Activated CD8-positive, alpha-beta memory T cell treated with anti-CD3 and anti-CD28 coated beads, Interleukin-2, amount 50 U/mL, for 4 hours (primary cell): ENCODE results near the gene SRP72.
"Not testable (repeated sequence)": the region's sequence is repeated elsewhere in the genome, so short reads cannot be mapped to it uniquely, and the experiment has no call there.

ENCODE experiments used
- DNase-seq: peaks from one replicate; pipeline ENCODE4 v3.0.0-alpha.2; 2020

Gene SRP72

DNA sequence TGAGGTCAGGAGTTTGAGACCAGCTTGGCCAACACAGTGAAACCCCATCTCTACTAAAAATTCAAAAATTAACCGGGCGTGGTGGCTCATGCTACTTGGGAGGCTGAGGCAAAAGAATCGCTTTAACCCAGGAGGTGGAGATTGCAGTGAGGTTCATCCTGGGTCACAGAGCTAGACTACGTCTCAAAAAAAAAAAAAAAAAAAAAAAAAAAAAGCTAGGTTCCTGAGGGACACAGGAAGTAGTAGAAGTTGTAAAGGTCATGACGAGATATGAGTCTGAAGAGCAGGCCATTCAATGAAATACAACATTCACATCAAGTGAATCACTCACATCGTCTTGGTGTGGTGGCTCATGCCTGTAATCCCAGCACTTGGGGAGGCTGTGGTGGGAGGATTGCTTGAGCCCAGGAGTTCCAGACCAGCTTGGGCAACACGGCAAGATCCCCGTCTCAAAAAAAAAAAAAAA, 1.1 kb upstream of the SRP72 start:
- not testable (repeated sequence) for DNase-seq

DNA sequence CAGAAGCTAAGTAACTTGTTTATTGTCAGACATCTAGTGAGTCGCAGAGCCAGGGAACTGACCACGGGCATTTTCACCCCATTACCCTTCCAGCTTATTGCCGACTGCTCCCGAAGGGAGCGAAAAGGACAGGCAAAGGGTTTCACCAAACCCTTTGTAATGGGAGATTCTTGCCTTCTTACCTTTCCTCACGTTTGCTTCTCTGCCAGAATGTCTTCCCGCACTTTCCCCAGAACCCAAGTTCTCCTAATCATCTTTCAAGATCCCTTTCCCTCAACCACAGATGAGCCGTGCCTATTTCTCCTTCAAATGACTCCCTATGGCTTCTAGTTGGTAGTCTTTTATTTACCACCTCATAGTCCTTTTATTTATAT, 520 bp upstream of the SRP72 start:
- DNase-seq = no peak

DNA sequence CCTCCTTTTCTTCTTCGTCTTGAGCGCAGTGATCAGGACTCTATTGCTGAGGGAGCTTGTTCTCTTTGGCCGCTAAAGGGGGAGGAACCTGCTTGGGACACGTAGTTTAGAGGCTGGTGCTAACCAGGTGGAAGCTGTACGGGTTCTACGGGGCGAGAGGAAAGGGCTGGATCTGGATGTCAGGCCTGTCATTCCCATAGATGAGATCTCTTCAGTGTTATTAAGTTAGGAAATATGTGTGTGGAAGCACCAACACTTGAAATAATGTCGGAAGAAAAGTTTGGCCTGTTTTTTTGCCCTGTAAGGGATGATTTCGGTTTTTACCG, 643 bp downstream of the SRP72 start:
- peak; percentile 20 for DNase-seq

DNA sequence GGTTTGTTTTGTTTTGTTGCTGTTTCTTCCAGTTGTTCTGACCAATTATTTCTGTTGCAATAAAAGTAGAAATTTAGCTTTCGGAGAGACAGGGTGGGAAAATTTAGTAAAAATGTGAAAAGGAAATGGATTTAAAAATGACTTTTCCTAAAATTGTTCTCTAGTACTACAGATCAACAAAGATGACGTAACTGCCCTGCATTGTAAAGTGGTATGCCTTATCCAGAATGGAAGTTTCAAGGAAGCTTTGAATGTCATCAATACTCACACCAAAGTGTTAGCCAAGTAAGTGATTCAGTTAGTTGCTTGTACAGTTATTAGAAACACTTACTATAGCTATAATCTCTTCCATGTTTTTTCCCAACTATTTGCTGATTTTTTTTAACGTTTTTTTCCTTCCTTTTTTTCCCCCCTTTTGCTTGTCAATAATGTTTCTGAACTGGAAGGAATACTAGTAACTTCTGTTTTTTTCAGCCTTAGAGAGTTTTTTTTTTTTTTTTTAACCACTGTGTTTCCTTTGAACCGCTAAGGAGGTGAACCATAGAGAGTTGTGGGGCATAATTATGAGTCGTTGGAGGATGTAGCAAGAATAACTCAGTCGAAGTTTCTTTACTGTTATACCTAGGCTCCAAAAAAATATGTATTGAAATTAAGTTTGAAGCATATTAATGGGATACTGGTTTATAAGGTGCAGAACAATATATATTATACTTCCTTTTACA, 2.2 kb downstream of the SRP72 start:
- no peak for DNase-seq

DNA sequence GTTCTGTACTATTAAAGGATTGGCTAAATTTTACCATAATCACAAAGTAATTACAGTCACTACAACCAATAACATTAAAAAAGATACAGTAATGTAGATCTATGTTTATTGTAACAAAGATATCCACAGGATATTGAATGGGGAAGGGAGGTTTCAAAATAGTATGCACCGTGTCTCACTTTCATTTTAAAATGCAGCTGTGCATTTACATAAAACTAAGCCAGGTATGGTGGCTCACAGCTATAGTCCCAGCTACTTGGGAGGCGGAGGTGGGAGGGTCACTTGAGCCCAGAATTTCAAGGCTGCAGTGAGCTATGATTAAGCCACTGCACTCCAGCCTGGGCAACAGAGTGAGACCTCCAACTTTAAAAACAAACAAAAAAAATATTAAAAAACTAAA, 8.5 kb downstream of the SRP72 start:
- no peak for DNase-seq

DNA sequence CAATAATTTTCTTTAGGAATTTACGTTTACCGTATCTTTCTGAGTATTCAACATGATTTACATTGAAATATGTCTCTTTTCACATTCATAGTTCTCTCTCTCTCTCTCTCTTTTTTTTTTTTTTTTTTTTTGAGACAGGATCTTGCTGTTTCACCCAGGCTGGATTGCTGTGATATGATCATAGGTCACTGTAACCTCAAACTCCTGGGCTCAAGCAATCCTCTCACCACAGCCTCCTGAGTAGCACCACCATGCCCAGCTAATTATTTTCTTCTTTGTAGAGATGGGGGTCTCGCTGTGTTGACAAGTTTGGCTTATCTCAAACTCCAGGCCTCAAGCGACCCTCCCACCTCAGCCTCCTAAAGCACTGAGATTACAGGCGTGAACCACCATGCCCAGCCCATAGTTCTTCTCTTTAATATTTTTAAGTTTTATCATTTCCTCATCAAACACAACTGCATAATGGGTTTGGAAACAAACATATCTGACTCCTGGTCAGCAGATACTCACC, 9.8 kb downstream of the SRP72 start:
- DNase-seq = no peak

DNA sequence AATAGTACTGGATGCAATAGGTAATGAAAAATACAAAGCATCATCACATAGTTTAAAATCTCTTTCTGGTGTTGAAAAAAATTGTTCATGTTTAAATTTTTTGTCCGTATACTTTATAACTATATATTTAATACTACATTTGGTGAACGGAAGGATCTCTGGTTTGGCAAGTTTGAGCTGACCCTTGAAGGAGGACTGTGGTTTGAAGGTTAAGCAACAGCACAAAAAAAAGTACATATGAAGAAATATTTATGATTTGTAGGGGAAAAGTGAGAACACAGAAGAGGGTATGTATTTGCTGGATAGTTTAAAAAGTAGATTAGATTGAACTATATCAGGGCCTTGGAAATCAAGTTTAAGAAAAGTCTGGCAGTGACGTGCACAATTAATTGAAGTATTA, 13.3 kb downstream of the SRP72 start:
- no peak for DNase-seq

DNA sequence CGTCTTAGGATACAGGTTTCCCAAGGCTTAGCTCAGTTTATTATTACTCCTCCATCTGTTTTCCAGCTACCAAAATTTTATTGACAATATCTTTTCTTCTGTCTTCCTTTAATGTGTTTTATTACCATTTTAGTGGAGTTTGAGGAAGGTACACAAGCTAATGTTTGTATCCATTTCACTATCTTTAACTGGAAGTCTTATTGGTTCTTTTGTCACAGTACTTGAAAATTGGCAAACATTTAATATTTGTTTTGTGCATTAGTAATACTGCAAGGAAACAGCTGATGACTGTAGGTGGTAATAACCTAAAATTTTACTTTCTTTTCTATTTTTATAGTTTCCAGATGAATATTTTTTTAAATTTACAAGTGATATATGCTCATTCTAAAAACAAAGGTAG, 28.8 kb downstream of the SRP72 start:
- DNase-seq = no peak

DNA sequence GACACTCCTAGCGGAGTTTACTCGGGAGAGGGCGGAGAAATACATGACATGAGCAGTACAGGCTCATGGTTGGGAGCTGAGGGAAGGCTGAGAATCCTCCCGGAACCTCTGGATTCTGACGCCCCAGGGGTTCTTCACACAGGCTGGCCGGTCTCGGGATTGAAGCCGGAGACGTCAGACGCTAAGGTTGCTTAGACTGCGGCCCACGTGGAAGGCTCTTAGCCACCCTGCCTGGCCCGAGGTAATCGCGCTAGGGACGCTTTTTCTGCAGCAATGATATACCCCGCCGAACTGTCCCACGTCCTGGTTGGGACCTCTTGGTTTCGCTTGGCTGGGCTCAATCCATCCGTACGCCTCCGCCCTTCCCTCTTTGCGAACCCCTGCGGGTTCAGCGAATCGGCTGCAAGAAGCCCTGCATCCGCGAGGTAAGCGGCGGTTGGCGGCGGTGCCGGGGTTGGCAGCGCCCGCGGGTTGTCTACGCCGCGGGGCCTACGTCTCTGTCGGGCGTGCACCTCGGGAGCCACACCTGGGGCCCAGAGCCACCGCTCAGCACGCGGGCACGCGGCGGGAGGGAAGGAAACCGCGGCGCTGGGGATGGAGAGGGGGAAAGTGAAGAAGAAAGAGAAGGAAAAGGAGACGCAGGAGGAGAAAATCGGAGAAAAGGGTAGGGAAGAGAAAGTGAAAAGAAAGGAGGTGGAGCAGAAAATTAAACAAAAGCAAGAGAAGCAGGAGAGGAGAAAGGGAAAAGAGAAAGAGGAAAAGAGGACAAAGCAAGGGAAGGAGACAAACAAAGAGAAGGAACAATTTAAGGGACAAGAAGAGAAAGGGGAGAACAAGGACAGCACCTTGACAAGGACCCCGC, 38.1 kb downstream of the SRP72 start, which contains the start of gene ARL9:
Gene ARL9 (plus strand): TSS at position 523 of the 862 bp plus-strand sequence. CDS start 72 bp downstream, at position 595.
- peak; percentile 73 for DNase-seq

DNA sequence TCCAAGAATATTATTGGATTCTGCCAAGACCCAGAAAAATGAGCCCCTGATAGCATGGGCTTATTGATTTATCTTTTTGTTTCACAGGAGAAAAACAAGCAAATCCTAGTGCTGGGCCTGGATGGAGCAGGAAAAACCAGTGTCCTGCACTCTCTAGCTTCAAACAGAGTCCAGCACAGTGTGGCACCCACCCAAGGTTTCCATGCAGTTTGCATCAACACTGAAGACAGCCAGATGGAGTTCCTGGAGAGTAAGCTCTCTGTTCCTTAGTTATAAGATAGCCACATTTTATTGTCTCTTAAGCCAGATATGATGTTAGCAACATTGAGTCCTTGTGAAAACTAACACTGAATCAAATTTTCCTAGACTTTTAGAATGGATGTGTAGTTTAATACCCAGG, 43.7 kb downstream of the SRP72 start:
- DNase-seq = no peak

DNA sequence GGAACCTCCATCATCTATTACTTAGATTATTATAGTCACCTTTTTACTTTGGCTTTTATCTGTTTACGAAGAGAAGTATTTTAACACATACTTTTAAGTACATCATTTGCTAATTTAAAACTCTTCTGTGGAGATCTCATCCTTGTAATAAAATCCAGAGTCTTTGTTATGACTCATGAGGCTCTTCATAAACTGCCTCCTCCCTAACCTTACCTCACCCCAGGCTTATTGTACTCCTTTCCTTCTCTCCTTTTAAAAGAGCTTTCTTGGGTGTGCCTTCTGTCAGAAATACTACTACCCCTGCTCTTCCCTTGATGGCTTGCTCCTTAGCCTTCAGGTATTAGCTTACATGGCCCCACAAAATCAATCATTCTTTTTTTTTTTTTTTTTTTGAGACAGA, 44.7 kb downstream of the SRP72 start:
- DNase-seq = no peak

DNA sequence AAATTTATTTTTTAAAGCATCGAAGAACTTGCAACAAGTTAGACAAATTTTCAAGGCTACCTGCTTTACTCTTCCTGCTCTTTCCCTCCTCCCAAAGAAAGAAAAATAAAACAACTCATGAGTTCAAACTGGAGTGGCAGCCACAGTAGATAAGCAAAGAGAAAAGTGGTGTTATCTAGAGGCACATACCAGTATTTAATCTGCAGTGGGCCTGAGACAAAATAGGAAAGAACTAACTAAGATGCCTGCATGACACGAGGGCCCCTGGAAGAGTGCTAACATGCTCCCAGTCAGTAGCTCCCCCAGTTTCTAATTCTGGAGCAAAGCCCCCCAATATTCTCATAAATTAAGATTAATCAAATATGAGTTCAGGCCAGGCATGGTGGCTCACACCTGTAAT, 46.1 kb downstream of the SRP72 start:
- no peak for DNase-seq

DNA sequence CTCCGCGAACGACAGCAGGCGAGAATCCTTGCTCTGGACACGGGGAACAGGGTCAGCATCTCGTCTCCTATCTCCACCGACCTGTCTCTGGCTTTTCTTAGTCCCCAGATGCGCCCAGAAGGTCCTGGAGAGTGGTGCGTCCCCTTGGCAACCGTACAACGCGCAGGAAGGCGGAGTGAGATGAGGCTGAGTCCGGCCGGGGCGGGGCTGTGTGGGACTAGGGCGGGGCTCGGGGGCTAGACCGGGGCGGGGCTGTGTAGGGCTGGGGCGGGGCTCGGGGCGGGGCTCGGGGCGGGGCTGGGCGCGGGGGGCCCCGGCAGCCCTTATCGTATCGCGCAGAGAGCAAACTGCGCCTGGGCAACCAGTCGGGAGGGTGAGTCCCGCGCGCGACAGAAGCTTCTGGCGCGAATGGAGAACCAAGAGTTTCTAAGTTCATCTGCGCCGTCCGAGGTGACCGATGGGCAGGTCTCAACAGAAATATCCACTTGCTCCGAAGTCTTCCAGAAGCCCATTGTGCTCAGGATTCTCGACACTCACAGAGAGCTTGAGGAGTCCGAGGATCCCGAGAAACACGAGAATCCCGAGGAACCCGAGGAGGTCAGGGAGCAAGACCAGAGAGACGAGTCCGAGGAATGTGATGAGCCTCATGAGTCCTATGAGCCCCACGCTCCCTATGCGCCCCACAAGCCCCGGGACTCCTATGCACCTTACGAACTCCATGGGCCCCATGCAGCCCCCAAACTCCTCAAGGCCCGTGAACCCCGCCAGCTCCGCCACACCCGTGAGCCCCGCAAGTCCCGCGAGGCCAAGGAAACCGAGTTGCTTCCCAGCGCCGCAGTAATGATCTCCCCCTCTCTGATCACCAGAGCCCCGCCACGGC, 63.1 kb downstream of the SRP72 start:
- DNase-seq = peak; percentile 82

DNA sequence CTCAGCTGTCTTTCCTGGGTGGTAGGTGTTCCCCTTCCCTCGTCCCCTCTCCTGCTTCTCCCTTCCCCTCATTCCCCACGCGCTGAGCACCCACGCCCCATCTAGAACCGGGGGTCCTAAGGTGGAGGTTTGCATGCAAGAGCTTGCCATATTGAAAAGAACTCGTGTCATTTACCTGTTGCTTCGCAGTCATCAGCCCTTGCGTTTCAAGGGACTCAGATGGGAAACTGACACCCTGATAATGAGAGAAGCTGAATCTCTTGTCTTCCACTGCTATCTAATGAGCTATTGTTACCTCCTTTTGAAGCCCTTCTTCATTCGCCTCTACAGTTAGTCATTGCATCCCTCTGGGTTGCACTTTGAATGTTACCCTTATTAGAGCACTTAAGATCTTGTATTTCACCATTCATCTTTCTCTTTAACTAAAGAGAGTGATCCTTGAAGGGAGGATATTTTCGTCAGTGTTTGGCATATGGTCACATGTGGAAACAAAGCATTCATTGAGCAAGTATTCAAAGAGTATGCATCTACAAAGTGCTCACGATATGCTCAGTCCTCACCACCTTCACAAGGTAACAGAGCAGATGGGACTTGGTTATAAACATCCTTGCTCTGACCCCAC, 63.8 kb downstream of the SRP72 start:
- no peak for DNase-seq

DNA sequence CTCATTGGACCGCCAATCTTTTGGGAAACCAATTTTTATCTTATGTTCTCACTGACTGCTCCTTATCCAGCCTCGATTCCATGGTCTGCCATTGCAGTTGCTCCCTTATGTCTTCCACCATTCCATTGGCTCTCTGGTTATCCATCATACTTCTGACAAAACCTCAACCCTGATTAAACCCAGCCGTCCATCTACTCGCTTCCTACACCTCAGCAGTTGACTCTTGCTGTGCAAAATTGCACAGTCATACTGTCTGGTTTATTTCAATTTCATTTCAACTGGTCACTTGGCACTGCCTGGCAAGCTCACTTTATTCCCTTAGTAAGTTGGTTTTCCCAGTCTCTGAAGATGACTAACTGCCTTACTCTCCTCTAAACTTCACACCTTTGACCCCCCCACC, 64.4 kb downstream of the SRP72 start:
- DNase-seq = no peak

DNA sequence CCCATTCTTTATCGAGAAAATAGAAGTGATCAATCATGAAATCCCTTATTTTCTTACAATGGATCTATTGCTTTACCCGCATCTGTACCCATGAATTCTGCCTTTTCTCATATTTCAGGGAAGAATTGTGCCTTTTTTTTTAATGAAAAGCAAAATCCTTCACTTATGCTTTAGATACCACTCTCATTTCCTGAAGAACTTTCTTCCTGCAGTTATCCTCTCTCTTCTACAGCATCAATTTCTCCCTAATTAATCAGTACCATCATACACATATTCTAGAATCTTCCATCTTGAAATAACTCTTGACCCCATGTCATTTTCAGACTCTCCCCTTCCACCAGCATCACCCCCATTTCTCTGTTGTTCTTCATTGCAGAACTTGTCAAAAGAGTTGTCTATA, 64.8 kb downstream of the SRP72 start:
- no peak for DNase-seq

DNA sequence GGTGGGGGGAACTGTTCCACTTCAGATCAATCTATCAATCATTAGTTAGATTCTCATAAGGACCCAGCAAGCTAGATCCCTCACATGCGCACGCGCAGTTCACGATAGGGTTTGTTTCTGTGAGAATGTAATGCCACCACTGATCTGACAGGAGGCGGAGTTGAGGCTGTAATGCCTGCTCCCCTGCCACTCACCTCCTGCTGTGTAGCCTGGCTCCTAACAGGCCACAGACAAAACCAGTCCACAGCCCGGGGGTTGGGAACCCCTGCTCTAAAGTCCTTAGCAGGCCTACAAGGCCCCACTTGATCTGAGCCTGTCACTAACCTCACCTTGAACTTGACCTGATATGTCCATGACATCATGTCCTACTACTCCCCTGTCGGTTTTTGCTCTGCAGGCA, 68.5 kb downstream of the SRP72 start:
- DNase-seq = no peak

DNA sequence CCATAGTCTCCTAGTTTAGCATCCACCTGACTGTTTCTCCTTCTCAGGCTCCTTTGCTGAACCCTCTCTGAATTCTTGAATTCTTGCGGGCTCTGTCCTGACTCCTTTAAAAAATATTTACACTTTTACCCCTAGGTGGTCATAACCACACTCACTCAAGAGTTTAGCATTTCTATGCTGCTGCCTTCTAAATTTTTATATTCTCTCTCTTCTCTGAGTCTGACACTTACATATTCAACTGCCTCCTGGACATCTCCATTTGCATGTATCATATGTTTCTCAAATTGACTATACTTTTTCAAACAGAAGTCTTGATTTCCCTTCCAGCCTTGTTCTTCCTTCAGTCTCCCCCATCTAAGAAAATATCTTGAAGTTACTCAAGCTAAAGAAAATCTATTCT, 69.7 kb downstream of the SRP72 start:
- no peak for DNase-seq

DNA sequence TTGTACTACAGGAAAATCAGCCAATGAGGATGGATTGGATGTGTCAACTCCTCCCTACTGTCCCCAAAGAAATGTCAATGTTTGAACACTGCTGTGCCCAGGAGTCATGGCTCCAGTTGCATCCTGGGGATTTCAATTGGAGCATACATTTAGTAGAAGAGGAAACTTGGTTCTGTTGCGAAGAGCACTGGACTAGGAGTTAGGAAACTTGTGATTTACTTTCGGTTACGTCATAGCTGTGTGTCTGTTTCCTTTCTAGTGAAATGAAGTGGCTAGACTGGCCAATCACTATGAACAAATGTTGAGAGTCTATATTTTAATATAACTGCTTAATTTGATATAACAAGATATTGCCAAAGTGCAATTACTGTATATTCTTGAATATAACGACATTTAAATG, 73.4 kb downstream of the SRP72 start:
- no peak for DNase-seq

DNA sequence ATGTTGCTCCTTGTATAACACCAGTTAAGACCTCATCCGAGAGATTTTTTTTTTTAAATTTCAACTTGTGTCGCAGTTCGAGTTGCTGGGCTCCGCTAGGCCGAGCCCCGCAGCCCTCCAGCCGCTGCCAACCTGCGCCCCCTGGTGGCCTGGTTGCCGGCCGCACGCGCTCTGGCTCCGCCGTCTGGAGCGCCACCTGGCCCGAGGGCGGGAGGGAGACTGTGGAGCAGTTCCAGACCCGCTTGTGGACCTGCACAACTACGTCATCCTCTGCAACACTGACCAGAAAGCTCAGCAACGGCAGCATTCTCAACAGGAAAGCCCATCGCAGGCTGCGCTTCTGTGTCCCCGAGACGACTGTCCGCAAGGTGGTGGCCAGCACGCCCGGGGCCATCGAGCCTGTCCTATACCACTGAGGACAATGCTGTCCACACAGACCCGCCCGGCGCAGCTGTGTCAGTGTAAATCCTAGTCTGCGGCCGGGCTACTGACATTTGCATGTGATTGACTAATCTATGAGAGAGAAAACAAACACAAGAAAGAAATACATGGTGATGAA, 77.2 kb downstream of the SRP72 start:
- DNase-seq = peak; percentile 89

DNA sequence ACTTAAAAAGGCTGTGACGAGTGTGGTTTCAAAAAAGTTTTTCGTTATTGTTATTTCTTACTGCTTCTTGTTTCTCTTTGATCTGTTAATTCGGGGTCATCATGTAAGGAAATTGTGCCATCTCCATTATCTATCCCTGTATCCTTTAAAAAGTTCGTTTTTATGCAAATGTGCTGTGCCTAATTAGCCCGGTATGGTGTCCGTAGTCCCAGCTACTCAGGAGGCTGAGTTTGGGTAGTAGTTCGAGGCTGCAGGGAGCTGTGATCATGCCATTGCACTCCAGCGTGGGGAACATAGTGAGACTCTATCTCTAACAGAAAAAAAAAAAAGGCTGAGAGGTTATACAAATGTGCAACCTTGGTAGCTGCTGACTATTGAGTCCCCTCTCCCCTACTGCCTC, 83.2 kb downstream of the SRP72 start:
- DNase-seq = no peak

DNA sequence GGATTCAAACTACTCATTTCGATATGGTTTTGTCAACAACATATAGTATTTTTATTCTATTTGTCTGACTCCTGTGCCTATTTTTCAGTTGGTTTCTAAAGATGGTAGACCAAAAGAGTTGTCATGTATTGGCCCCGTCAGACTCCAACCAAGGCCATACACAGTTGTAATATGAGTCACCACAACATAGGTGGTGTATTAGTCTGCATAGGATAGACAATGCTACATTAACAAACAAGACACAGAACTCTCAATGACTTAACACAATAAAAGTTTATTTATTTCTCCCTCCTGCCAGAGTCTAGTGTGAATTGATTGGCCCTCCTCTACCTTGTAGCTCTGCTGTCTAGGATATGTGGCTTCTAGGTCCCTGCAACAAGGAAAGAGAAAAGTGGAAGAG, 84.1 kb downstream of the SRP72 start:
- DNase-seq = no peak
